ENCODE measurements around the gene PLA2G2C.

GRCh38 chr1:20125100-20125499, 61.2 kb downstream of the PLA2G2C start:
- TF ChIP-seq POLR2AphosphoS5 (IDR thresholded peaks at IDR 0.05): no peak
- TF ChIP-seq, protein P1, sequence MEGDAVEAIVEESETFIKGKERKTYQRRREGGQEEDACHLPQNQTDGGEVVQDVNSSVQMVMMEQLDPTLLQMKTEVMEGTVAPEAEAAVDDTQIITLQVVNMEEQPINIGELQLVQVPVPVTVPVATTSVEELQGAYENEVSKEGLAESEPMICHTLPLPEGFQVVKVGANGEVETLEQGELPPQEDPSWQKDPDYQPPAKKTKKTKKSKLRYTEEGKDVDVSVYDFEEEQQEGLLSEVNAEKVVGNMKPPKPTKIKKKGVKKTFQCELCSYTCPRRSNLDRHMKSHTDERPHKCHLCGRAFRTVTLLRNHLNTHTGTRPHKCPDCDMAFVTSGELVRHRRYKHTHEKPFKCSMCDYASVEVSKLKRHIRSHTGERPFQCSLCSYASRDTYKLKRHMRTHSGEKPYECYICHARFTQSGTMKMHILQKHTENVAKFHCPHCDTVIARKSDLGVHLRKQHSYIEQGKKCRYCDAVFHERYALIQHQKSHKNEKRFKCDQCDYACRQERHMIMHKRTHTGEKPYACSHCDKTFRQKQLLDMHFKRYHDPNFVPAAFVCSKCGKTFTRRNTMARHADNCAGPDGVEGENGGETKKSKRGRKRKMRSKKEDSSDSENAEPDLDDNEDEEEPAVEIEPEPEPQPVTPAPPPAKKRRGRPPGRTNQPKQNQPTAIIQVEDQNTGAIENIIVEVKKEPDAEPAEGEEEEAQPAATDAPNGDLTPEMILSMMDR (IDR thresholded peaks at IDR 0.05): no peak
- TF ChIP-seq POLR2A (IDR thresholded peaks at IDR 0.05; ENCODE audit: low read depth): no peak
